GM23338 (cell line): ENCODE results near the gene AGAP5. TPM values are rescaled to one million over a fixed set of nuclear protein-coding genes. Genes with fewer than 3 reads are reported as not detected.
"Not testable (repeated sequence)": the region's sequence is repeated elsewhere in the genome, so short reads cannot be mapped to it uniquely, and the experiment has no call there.

ENCODE experiments used
- ATAC-seq: fragments of 200-7000 bp; cut with Tn5 transposase; 3 replicates; pipeline ENCODE4 v1.9.1; 2020
- DNase-seq: peaks from one replicate; pipeline ENCODE4 v3.0.0-alpha.2; 2015; ENCODE audit warnings: low spot score
- H2AFZ ChIP-seq: fragments of 200-600 bp; sonication (generic); 2 replicates; pipeline ENCODE4 v1.8.0; 2016; ENCODE audit warnings: antibody characterized with exemption, mild to moderate bottlenecking, moderate library complexity
- H3F3A ChIP-seq: fragments of 200-600 bp; sonication (generic); replicated peaks from 2 replicates; pipeline ENCODE4 v1.8.0; 2017; ENCODE audit warnings: antibody characterized with exemption, mixed run types, low read depth
- H3K27ac ChIP-seq: fragments of 200-600 bp; sonication (generic); 2 replicates; pipeline ENCODE4 v1.6.1; 2016; ENCODE audit warnings: low read depth
- H3K27me3 ChIP-seq: fragments of 200-600 bp; sonication (generic); 2 replicates; pipeline ENCODE4 v1.8.0; 2016; ENCODE audit warnings: mild to moderate bottlenecking, mixed run types, moderate library complexity; ENCODE audit not compliant: insufficient read depth
- H3K36me3 ChIP-seq: fragments of 200-600 bp; sonication (generic); 2 replicates; pipeline ENCODE4 v1.8.0; 2016; ENCODE audit warnings: mild to moderate bottlenecking; ENCODE audit not compliant: insufficient read depth
- H3K4me1 ChIP-seq: fragments of 200-600 bp; sonication (generic); 2 replicates; pipeline ENCODE4 v1.8.0; 2016; ENCODE audit warnings: mild to moderate bottlenecking, moderate library complexity; ENCODE audit not compliant: insufficient read depth
- H3K4me2 ChIP-seq: fragments of 200-600 bp; sonication (generic); 2 replicates; pipeline ENCODE4 v1.7.1; 2017; ENCODE audit warnings: mixed run types
- H3K4me3 ChIP-seq: fragments of 200-600 bp; sonication (generic); 2 replicates; pipeline ENCODE4 v1.6.1; 2016; ENCODE audit warnings: mixed run types
- H3K79me2 ChIP-seq: fragments of 200-600 bp; sonication (generic); replicated peaks from 2 replicates; pipeline ENCODE4 v1.8.0; 2017; ENCODE audit warnings: mild to moderate bottlenecking; ENCODE audit not compliant: insufficient read depth
- H3K9me2 ChIP-seq: fragments of 200-600 bp; sonication (generic); 2 replicates; pipeline ENCODE4 v1.8.0; 2017; ENCODE audit not compliant: insufficient read depth
- H4K20me1 ChIP-seq: fragments of 200-600 bp; sonication (generic); replicated peaks from 2 replicates; pipeline ENCODE4 v1.8.0; 2017; ENCODE audit warnings: mild to moderate bottlenecking; ENCODE audit not compliant: insufficient read depth
- H3K27ac Mint-ChIP-seq: 2 replicates; pipeline ENCODE4 v1.8.0; 2020; ENCODE audit warnings: inconsistent platforms, mild to moderate bottlenecking, moderate library complexity, mixed read lengths
- H3K27me3 Mint-ChIP-seq: 3 replicates; pipeline ENCODE4 v1.8.0; 2022; ENCODE audit warnings: low read depth, mild to moderate bottlenecking, moderate library complexity, mixed read lengths, inconsistent platforms; ENCODE audit not compliant: insufficient read depth, poor library complexity
- H3K36me3 Mint-ChIP-seq: 3 replicates; pipeline ENCODE4 v1.8.0; 2021; ENCODE audit warnings: low read depth, mild to moderate bottlenecking, inconsistent platforms, moderate library complexity, mixed read lengths
- H3K4me1 Mint-ChIP-seq: 3 replicates; pipeline ENCODE4 v1.8.0; 2020; ENCODE audit warnings: mild to moderate bottlenecking, inconsistent platforms, mixed read lengths
- H3K4me3 Mint-ChIP-seq: 3 replicates; pipeline ENCODE4 v1.8.0; 2021; ENCODE audit warnings: moderate library complexity, mild to moderate bottlenecking, inconsistent platforms, mixed read lengths
- H3K9me3 Mint-ChIP-seq: 3 replicates; pipeline ENCODE4 v1.8.0; 2020; ENCODE audit warnings: moderate library complexity, mild to moderate bottlenecking, inconsistent platforms, mixed read lengths
- polyA plus RNA-seq: library from polyadenylated mRNA; unstranded; fragments of >200 nt; fragmentation: Nextera tagmentation; extraction: Ambion mirVana; gene quantifications from 2 replicates; pipeline ENCODE4 v1.2.1, GENCODE V29; 2016
- total RNA-seq: library from RNA; depleted of rRNA; stranded (reverse); fragments of >200 nt; shearing (Covaris generic); gene quantifications from 2 replicates; pipeline ENCODE4 v1.2.3, GENCODE V29; 2014

Gene AGAP5
- total and polyA plus RNA-seq, 2 experiments from 2014 or later: 5.0 to 5.3 TPM

GRCh38 chr10:73666153-73666809, 31.6 kb downstream of the AGAP5 start:
- not testable (repeated sequence) for H3K36me3 Mint-ChIP-seq, DNase-seq, H3K9me2 ChIP-seq, H3K4me1 Mint-ChIP-seq, H3K4me1 ChIP-seq, H3K79me2 ChIP-seq, H3K27ac ChIP-seq, H3K4me3 Mint-ChIP-seq, H3K4me2 ChIP-seq, H2AFZ ChIP-seq, H4K20me1 ChIP-seq, H3K27me3 Mint-ChIP-seq, H3K4me3 ChIP-seq, H3F3A ChIP-seq, H3K36me3 ChIP-seq, H3K27ac Mint-ChIP-seq, H3K9me3 Mint-ChIP-seq, ATAC-seq, H3K27me3 ChIP-seq

GRCh38 chr10:73665581-73665980, 32.3 kb downstream of the AGAP5 start:
- not testable (repeated sequence) for H3K27me3 Mint-ChIP-seq, H3K36me3 ChIP-seq, H3F3A ChIP-seq, DNase-seq, H3K9me3 Mint-ChIP-seq, H3K4me3 Mint-ChIP-seq, H3K27me3 ChIP-seq, H2AFZ ChIP-seq, H3K4me1 Mint-ChIP-seq, H3K9me2 ChIP-seq, H3K27ac ChIP-seq, ATAC-seq, H3K36me3 Mint-ChIP-seq, H4K20me1 ChIP-seq, H3K4me3 ChIP-seq, H3K79me2 ChIP-seq, H3K4me2 ChIP-seq, H3K4me1 ChIP-seq, H3K27ac Mint-ChIP-seq

- H3K4me3 ChIP-seq, H3K4me1 Mint-ChIP-seq, DNase-seq, H4K20me1 ChIP-seq, H3K27ac Mint-ChIP-seq, H2AFZ ChIP-seq, H3K79me2 ChIP-seq, H3K27me3 ChIP-seq, H3K27ac ChIP-seq, H3K9me3 Mint-ChIP-seq, H3K4me2 ChIP-seq, H3K9me2 ChIP-seq, H3K27me3 Mint-ChIP-seq, H3K4me1 ChIP-seq, H3K36me3 Mint-ChIP-seq, ATAC-seq, H3K4me3 Mint-ChIP-seq, H3F3A ChIP-seq, H3K36me3 ChIP-seq: not testable (repeated sequence)
These were observed 33.5 kb downstream of the AGAP5 start for GRCh38 chr10:73664156-73665040.

GRCh38 chr10:73663621-73664020, 34.3 kb downstream of the AGAP5 start:
- H3K79me2 ChIP-seq, DNase-seq, H3K27me3 ChIP-seq, H3K4me1 ChIP-seq, H3F3A ChIP-seq, H3K4me3 ChIP-seq, H3K4me2 ChIP-seq, H3K4me1 Mint-ChIP-seq, ATAC-seq, H3K4me3 Mint-ChIP-seq, H2AFZ ChIP-seq, H3K27ac Mint-ChIP-seq, H4K20me1 ChIP-seq, H3K9me2 ChIP-seq, H3K9me3 Mint-ChIP-seq, H3K27ac ChIP-seq, H3K36me3 Mint-ChIP-seq, H3K36me3 ChIP-seq, H3K27me3 Mint-ChIP-seq: not testable (repeated sequence)

- not testable (repeated sequence) for H3K4me1 Mint-ChIP-seq, H3K4me2 ChIP-seq, H3K27ac ChIP-seq, H3F3A ChIP-seq, H3K27me3 Mint-ChIP-seq, H3K36me3 Mint-ChIP-seq, H3K9me3 Mint-ChIP-seq, H4K20me1 ChIP-seq, H3K27ac Mint-ChIP-seq, H3K79me2 ChIP-seq, DNase-seq, H3K36me3 ChIP-seq, H3K27me3 ChIP-seq, H3K4me3 Mint-ChIP-seq, H3K4me3 ChIP-seq, ATAC-seq, H2AFZ ChIP-seq, H3K4me1 ChIP-seq, H3K9me2 ChIP-seq
These were observed 35.2 kb downstream of the AGAP5 start for GRCh38 chr10:73662705-73663104.
